Suprapubic skin (tissue), 4 donors: ENCODE results near the gene NR2F1. TPM values are rescaled to one million over a fixed set of nuclear protein-coding genes. Genes with fewer than 3 reads are reported as not detected.
A peak's percentile ranks its signal among the peaks of the same experiment; 100 is the strongest.

Source experiments
- DNase-seq, 2 donors: peaks; one replicate each; pipeline ENCODE4 v3.0.0-alpha.2; 2019; ENCODE audit warnings: low spot score in 2 of 2
- H3K27ac ChIP-seq: fragments of 200-600 bp; sonication (generic); one replicate; pipeline ENCODE4 v1.5.1; 2019
- H3K27me3 ChIP-seq: fragments of 200-600 bp; sonication (generic); one replicate; pipeline ENCODE4 v1.5.1; 2019
- H3K36me3 ChIP-seq: fragments of 200-600 bp; sonication (generic); one replicate; pipeline ENCODE4 v1.5.1; 2019
- H3K4me1 ChIP-seq: fragments of 200-600 bp; sonication (generic); one replicate; pipeline ENCODE4 v1.5.1; 2019
- H3K4me3 ChIP-seq: fragments of 200-600 bp; sonication (generic); one replicate; pipeline ENCODE4 v1.5.1; 2019; ENCODE audit warnings: mild to moderate bottlenecking
- H3K9me3 ChIP-seq: fragments of 200-600 bp; sonication (generic); one replicate; pipeline ENCODE4 v1.5.1; 2019
- CTCF ChIP-seq, 2 donors: fragments of 200-600 bp in 1 of 2; fragments of 450-650 bp in 1 of 2; sonication (generic) in 1 of 2; IDR thresholded peaks; one replicate each; pipeline ENCODE4 v1.5.1; 2016 to 2019; ENCODE audit warnings: antibody characterized with exemption in 2 of 2, mild to moderate bottlenecking in 1 of 2, moderate library complexity in 1 of 2
- EP300 ChIP-seq: sonication (generic); formaldehyde crosslinking; IDR thresholded peaks from one replicate; pipeline ENCODE4 v1.6.1; 2017; ENCODE audit warnings: antibody characterized with exemption
- POLR2A ChIP-seq, 2 donors: fragments of 450-650 bp; IDR thresholded peaks; one replicate each; pipeline ENCODE4 v1.6.1; 2017; ENCODE audit warnings: antibody characterized with exemption in 2 of 2, mild to moderate bottlenecking in 2 of 2, moderate library complexity in 2 of 2
- POLR2AphosphoS5 ChIP-seq, 3 donors: sonication (generic); formaldehyde crosslinking; IDR thresholded peaks; one replicate each; pipeline ENCODE4 v1.6.1; 2017; ENCODE audit warnings: antibody characterized with exemption in 3 of 3
- WGBS: methylation state at CpG from one replicate; pipeline ENCODE4 v1.1.5; 2018; 5-methylcytosine and 5-hydroxymethylcytosine counted together
- total RNA-seq, 4 donors: library from RNA; depleted of rRNA; stranded (reverse); fragments of >200 nt; gene quantifications; one replicate each; pipeline ENCODE4 v1.1.0, GENCODE V29; 2016

Gene NR2F1
- total RNA-seq, 4 donors from 2014 or later = 0.49 to 3.1 (median 1.3) TPM

GRCh38 chr5:93620487-93621326 lies 37.7 kb downstream of the NR2F1 start:
- H3K36me3 ChIP-seq = no peaks in the 10 kb centered on the region
- peak in 1 of 2 donors; percentile 79 for DNase-seq
- H3K27me3 ChIP-seq = no peaks in the 10 kb centered on the region
- H3K4me1 ChIP-seq = peaks cover 11% of the 10 kb centered on the region
- under 1% methylated on average over 43 of the region's 75 CpGs for WGBS
- H3K27ac ChIP-seq = peak overlapping the region; percentile 61
- TF ChIP-seq POLR2A (IDR thresholded peaks at IDR 0.05) (no peak), EP300 (no peak), CTCF (IDR thresholded peaks at IDR 0.05) (no peak), POLR2AphosphoS5 (IDR thresholded peaks at IDR 0.05) (no peak)
- peak overlapping the region; percentile 52 for H3K4me3 ChIP-seq
- no peaks in the 10 kb centered on the region for H3K9me3 ChIP-seq

- Histone ChIP-seq H3K27ac (peak overlapping the region; percentile 61), H3K4me1 (peaks cover 11% of the 10 kb centered on the region), H3K9me3 (no peaks in the 10 kb centered on the region), H3K36me3 (no peaks in the 10 kb centered on the region), H3K4me3 (peak overlapping the region; percentile 52), H3K27me3 (no peaks in the 10 kb centered on the region)
- DNase-seq = peak; percentile 71 to 81
- WGBS = 9% methylated on average over 28 of the region's 41 CpGs
- no peak for TF ChIP-seq CTCF (IDR thresholded peaks at IDR 0.05)
- TF ChIP-seq POLR2AphosphoS5 (IDR thresholded peaks at IDR 0.05) = no peak
- no peak for TF ChIP-seq POLR2A (IDR thresholded peaks at IDR 0.05)
- no peak for TF ChIP-seq EP300
Measured at GRCh38 chr5:93621327-93621798, 38.3 kb downstream of the NR2F1 start.

DNA sequence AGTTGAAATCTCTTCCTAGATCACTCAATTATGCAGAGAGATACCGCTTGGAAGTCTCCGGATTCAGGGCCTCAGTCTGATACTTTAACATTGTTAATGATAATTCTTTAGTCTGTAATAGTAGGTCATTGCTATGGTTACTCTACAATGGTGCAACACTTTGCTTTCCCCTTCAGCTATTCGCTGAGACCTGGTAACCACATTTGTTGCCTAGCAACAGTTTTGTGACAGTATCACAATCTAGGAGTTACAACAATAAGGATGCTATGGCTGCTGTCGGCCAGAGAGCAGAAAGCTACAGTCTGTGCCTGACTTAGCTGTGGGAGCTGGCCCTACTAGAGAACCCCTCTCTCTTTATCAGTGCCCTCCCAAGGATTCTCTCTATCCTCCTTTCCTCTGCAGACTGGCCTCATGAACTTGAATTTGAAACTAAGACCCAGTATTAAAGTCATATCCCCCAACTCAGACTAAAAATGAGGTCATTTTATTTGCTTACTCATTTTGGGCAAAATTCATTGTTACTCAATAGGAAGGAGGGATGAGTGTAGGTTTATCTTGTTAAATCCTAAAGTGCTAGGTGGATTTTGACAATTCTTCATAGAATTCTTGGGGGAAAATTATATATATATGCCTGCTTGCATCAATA lies 39.3 kb downstream of the NR2F1 start:
- Histone ChIP-seq H3K4me1 (peaks cover 11% of the 10 kb centered on the region), H3K4me3 (no peak overlapping the region), H3K9me3 (no peaks in the 10 kb centered on the region), H3K36me3 (no peaks in the 10 kb centered on the region), H3K27me3 (no peaks in the 10 kb centered on the region), H3K27ac (no peak overlapping the region)
- DNase-seq = no peak
- TF ChIP-seq POLR2AphosphoS5 (IDR thresholded peaks at IDR 0.05) (no peak), POLR2A (IDR thresholded peaks at IDR 0.05) (no peak), EP300 (no peak), CTCF (IDR thresholded peaks at IDR 0.05) (no peak)
- 67% methylated on average over 4 of the region's 4 CpGs for WGBS

DNA sequence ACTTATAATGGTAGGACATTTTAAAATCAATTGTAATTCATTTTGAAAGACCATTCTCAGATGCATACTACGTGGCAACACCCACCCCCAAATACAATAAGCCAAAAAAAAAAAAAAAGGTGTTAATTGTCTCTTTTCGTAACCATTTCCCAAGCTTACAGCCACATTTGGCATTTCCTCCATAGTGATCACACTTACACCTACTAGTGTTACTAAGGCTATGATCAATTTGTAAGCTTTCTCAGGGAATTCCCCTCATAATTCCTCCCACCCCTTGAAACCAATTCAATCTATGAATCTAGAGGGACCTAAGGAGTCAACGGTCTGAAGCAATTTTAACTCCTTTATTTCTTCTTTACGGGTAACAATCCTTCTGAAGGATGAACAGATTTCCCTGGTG lies 40.1 kb downstream of the NR2F1 start:
- DNase-seq = no peak
- Histone ChIP-seq H3K27me3 (no peaks in the 10 kb centered on the region), H3K9me3 (no peaks in the 10 kb centered on the region), H3K27ac (no peak overlapping the region), H3K4me3 (no peak overlapping the region), H3K4me1 (peaks cover 11% of the 10 kb centered on the region), H3K36me3 (no peaks in the 10 kb centered on the region)
- 80% methylated on average over 4 of the region's 4 CpGs for WGBS
- TF ChIP-seq EP300 (no peak), POLR2A (IDR thresholded peaks at IDR 0.05) (no peak), CTCF (IDR thresholded peaks at IDR 0.05) (no peak), POLR2AphosphoS5 (IDR thresholded peaks at IDR 0.05) (no peak)

DNA sequence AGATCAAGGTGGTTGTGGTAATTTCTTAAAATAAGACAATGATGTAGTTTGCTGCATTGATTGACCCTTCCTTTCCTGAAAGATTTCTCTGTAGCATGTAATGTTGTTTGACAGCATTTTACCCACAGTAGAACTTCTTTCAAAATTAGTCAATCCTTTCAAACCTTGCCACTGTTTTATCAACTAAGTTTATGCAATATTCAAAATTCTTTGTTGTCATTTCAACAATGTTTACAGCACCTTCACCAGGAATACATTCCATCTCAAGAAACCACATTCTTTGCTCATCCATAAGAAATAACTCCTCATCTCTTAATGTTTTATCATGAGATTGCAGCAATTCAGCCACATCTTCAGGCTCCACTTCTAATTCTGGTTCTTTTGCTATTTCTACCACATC lies 43.8 kb downstream of the NR2F1 start:
- Histone ChIP-seq H3K27ac (no peak overlapping the region), H3K4me1 (no peaks in the 10 kb centered on the region), H3K36me3 (no peaks in the 10 kb centered on the region), H3K9me3 (no peaks in the 10 kb centered on the region), H3K4me3 (no peak overlapping the region), H3K27me3 (no peaks in the 10 kb centered on the region)
- DNase-seq = no peak
- TF ChIP-seq CTCF (IDR thresholded peaks at IDR 0.05) = no peak
- TF ChIP-seq EP300 = no peak
- TF ChIP-seq POLR2AphosphoS5 (IDR thresholded peaks at IDR 0.05) = no peak
- TF ChIP-seq POLR2A (IDR thresholded peaks at IDR 0.05) = no peak
